ENCODE data around the gene PAK3. TPM values are rescaled to one million over a fixed set of nuclear protein-coding genes. Genes with fewer than 3 reads are reported as not detected.

PAK3 gene
- total RNA-seq, 2 donors from 2014 or later: 6.7 to 12.5 TPM

DNA sequence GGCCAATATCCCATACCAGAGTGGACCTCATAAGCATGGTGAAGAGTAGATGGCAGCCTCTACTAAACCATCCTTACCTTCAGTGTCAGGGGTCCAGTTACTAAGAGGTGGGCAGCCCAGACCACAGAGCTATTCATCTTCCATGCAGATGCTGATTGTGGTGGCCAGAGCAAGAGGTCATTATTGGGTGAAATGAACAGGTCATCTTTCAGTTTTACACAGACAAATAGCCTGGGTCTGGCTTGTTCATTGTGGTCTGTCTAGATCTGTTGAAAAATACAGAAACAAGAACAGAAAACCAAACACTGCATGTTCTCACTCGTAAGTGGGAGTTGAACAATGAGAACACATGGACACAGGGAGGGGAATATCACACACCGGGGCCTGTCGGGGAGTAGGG lies 71.3 kb downstream of the PAK3 start:
- Histone ChIP-seq H3K27ac (no peak overlapping the region), H3K36me3 (no peaks in the 10 kb centered on the region), H3K4me1 (replicated peaks) (no peaks in the 10 kb centered on the region), H3K4me3 (no peak overlapping the region), H3K27me3 (replicated peaks; ENCODE audit: insufficient read depth) (no peaks in the 10 kb centered on the region), H3K9me3 (no peaks in the 10 kb centered on the region)
- intact Hi-C loops (cut with DNase I): loop anchor here (10.0 kb wide), 1 partner anchor 77 kb away; no protein-coding TSS in a partner anchor
- 37% methylated on average over 2 of the region's 3 CpGs for WGBS
- no peak for DNase-seq (ENCODE audit: low spot score)
- TF ChIP-seq POLR2A (IDR thresholded peaks at IDR 0.05): no peak
- TF ChIP-seq, protein P1, sequence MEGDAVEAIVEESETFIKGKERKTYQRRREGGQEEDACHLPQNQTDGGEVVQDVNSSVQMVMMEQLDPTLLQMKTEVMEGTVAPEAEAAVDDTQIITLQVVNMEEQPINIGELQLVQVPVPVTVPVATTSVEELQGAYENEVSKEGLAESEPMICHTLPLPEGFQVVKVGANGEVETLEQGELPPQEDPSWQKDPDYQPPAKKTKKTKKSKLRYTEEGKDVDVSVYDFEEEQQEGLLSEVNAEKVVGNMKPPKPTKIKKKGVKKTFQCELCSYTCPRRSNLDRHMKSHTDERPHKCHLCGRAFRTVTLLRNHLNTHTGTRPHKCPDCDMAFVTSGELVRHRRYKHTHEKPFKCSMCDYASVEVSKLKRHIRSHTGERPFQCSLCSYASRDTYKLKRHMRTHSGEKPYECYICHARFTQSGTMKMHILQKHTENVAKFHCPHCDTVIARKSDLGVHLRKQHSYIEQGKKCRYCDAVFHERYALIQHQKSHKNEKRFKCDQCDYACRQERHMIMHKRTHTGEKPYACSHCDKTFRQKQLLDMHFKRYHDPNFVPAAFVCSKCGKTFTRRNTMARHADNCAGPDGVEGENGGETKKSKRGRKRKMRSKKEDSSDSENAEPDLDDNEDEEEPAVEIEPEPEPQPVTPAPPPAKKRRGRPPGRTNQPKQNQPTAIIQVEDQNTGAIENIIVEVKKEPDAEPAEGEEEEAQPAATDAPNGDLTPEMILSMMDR (IDR thresholded peaks at IDR 0.05): no peak
- TF ChIP-seq POLR2AphosphoS5 (IDR thresholded peaks at IDR 0.05): no peak

DNA sequence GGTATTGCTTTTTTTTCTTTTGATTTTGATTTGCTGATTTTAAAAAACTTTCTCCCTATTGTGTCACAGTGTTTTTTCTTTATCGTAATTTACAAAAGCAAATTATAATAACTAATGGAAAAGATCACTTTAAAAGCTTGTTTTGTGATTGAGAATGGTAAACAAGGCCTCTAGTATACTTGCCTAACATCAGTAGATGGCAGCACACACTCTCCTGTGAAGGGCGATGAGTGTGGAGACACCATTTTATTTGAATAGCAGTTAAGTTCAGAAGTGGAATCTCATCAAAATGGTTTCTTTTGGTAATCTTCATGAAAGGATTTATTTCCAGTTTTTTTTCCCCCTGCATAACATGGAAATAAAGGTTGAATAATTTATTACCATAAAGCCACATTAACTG lies 72.3 kb downstream of the PAK3 start:
- Histone ChIP-seq H3K4me1 (replicated peaks) (no peaks in the 10 kb centered on the region), H3K27me3 (replicated peaks; ENCODE audit: insufficient read depth) (no peaks in the 10 kb centered on the region), H3K36me3 (no peaks in the 10 kb centered on the region), H3K27ac (no peak overlapping the region), H3K9me3 (no peaks in the 10 kb centered on the region), H3K4me3 (no peak overlapping the region)
- WGBS: 82% methylated on average over 2 of the region's 2 CpGs
- TF ChIP-seq, protein P1 (IDR thresholded peaks at IDR 0.05): peak in 1 of 4 experiments; percentile 15
- TF ChIP-seq POLR2A (IDR thresholded peaks at IDR 0.05): no peak
- TF ChIP-seq POLR2AphosphoS5 (IDR thresholded peaks at IDR 0.05): no peak
- no peak for DNase-seq (ENCODE audit: low spot score)
- intact Hi-C loops (cut with DNase I): loop anchor here (10.0 kb wide), 1 partner anchor 76 kb away; no protein-coding TSS in a partner anchor

DNA sequence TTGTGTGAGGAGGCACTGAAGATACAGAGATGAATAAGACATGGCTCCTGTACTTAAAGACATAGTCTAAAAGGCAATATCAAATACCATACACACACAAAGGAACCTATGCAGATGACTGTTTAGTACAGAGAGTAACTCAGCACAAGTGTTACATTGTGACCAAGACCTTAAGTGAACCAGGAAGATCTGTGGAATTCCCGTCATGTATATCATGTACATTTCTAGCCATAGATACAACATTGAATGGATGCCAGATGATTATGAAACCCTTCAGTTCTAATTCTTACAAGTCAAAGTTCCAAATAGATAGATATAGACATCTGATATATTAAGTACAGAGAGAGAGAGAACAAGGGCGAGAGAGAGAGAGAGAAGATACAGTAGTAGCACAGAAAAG lies 73.2 kb downstream of the PAK3 start:
- 92% methylated on average over 2 of the region's 2 CpGs for WGBS
- H3K4me1 ChIP-seq (replicated peaks): no peaks in the 10 kb centered on the region
- no peak overlapping the region for H3K27ac ChIP-seq
- intact Hi-C loops (cut with DNase I): loop anchor here (10.0 kb wide), 1 partner anchor 76 kb away; no protein-coding TSS in a partner anchor
- no peaks in the 10 kb centered on the region for H3K27me3 ChIP-seq (replicated peaks; ENCODE audit: insufficient read depth)
- DNase-seq (ENCODE audit: low spot score): no peak
- TF ChIP-seq, protein P1 (IDR thresholded peaks at IDR 0.05): no peak
- TF ChIP-seq POLR2AphosphoS5 (IDR thresholded peaks at IDR 0.05) (no peak), POLR2A (IDR thresholded peaks at IDR 0.05) (no peak)
- H3K4me3 ChIP-seq: no peak overlapping the region
- no peaks in the 10 kb centered on the region for H3K9me3 ChIP-seq
- H3K36me3 ChIP-seq: no peaks in the 10 kb centered on the region

DNA sequence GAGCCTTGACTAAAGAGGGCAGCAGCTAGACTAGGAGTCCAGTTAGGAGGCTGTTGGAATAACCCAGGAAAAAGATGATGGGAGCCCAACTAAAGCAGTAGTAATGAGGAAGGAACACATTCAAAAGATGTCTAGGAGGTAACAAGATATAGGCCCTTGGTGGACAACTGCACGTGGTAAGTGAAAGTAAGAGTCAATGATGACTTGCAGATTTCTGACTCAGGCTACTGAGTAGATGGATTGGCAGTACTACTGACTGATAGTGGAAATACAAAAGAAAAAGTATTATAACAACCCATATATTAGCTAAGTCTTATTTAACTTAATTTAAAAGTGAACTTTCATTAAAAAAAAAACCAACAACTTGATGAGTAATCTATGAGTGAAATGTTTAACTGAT lies 74.0 kb downstream of the PAK3 start:
- TF ChIP-seq POLR2AphosphoS5 (IDR thresholded peaks at IDR 0.05) (no peak), POLR2A (IDR thresholded peaks at IDR 0.05) (no peak)
- TF ChIP-seq, protein P1 (IDR thresholded peaks at IDR 0.05): no peak
- no peaks in the 10 kb centered on the region for H3K27me3 ChIP-seq (replicated peaks; ENCODE audit: insufficient read depth)

DNA sequence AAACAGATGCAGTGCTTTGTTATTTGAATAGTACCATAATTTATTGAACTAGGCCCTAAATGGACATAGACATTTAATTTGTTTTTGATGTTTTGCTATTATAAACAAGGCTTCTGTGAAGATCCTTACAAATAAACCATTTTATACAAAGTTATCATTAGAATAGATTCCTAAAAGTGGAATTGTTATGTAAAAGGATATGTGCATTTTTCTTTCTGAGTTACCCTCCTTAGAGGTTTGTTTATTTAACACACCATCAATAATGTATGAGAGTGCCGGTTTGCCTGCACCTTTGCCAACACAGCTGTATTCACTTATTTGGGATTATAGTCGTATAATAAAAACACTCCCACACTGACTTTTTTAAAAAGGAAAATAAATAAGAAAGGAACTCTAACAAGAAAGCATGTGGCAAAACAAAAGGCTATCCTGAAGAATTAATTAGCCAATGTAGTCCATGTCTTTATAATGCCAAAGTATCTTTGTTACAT lies 84.8 kb downstream of the PAK3 start:
- DNase-seq (ENCODE audit: low spot score): no peak
- intact Hi-C loops (cut with DNase I): no loop called here
- Histone ChIP-seq H3K27me3 (replicated peaks; ENCODE audit: insufficient read depth) (no peaks in the 10 kb centered on the region), H3K27ac (no peak overlapping the region), H3K9me3 (no peaks in the 10 kb centered on the region), H3K4me1 (replicated peaks) (no peaks in the 10 kb centered on the region), H3K4me3 (no peak overlapping the region), H3K36me3 (no peaks in the 10 kb centered on the region)
- 36% methylated on average over 2 of the region's 2 CpGs for WGBS
- TF ChIP-seq POLR2AphosphoS5 (IDR thresholded peaks at IDR 0.05) (no peak), POLR2A (IDR thresholded peaks at IDR 0.05) (no peak)
- TF ChIP-seq, protein P1 (IDR thresholded peaks at IDR 0.05): no peak

More for the DNA sequence above, 74.0 kb downstream of the PAK3 start:
- H3K4me1 ChIP-seq (replicated peaks): no peaks in the 10 kb centered on the region
- H3K9me3 ChIP-seq: no peaks in the 10 kb centered on the region
- no peak overlapping the region for H3K27ac ChIP-seq
- H3K4me3 ChIP-seq: no peak overlapping the region
- no peak for DNase-seq (ENCODE audit: low spot score)
- intact Hi-C loops (cut with DNase I): no loop called here
- 42% methylated on average over 1 of the region's 1 CpG for WGBS
- H3K36me3 ChIP-seq: no peaks in the 10 kb centered on the region
